Prostate gland (tissue), 2 donors: Measurements from ENCODE around the gene CAMK2B. TPM values are rescaled to one million over a fixed set of nuclear protein-coding genes. Genes with fewer than 3 reads are reported as not detected.

Source experiments
- DNase-seq: peaks from one replicate; pipeline ENCODE4 v3.0.0-alpha.2; 2019; ENCODE audit warnings: low spot score
- H3K27ac ChIP-seq, 2 donors: fragments of 200-600 bp; sonication (generic); 2 replicates each; pipeline ENCODE4 v1.5.1; 2017 to 2019
- H3K27me3 ChIP-seq: fragments of 200-600 bp; sonication (generic); replicated peaks from 2 replicates; pipeline ENCODE4 v1.5.1; 2019; ENCODE audit not compliant: insufficient read depth
- H3K36me3 ChIP-seq, 2 donors: fragments of 200-600 bp; sonication (generic); 1 replicate in 1 of 2; 2 replicates in 1 of 2; pipeline versions ENCODE4 v1.5.1 to v1.8.1; 2017 to 2019
- H3K4me1 ChIP-seq: fragments of 200-600 bp; sonication (generic); replicated peaks from 2 replicates; pipeline ENCODE4 v1.5.1; 2019
- H3K4me3 ChIP-seq, 2 donors: fragments of 200-600 bp; sonication (generic); 2 replicates each; pipeline ENCODE4 v1.5.1; 2017 to 2019
- H3K9me3 ChIP-seq: fragments of 200-600 bp; sonication (generic); 2 replicates; pipeline ENCODE4 v1.5.1; 2017
- POLR2A ChIP-seq: fragments of 450-650 bp; IDR thresholded peaks from one replicate; pipeline ENCODE4 v1.6.1; 2016; ENCODE audit warnings: antibody characterized with exemption, mild to moderate bottlenecking
- POLR2AphosphoS5 ChIP-seq: sonication (generic); formaldehyde crosslinking; IDR thresholded peaks from one replicate; pipeline ENCODE4 v1.6.1; 2017; ENCODE audit warnings: antibody characterized with exemption
- WGBS: methylation state at CpG from one replicate; pipeline ENCODE4 v1.1.5; 2018; 5-methylcytosine and 5-hydroxymethylcytosine counted together
- intact Hi-C: fragments of 100-400 bp; cut with DNase I; formaldehyde crosslinking; loops from one replicate; pipeline ENCODE4 v1.14.2; 2022
- total RNA-seq, 2 donors: library from RNA; depleted of rRNA; stranded (reverse); fragments of >200 nt; gene quantifications; one replicate each; pipeline ENCODE4 v1.1.0, GENCODE V29; 2016
- TF ChIP-seq, protein P1 (sequence below), 4 experiments: fragments of 200-600 bp in 2 of 4; fragments of 450-650 bp in 2 of 4; sonication (generic) in 2 of 4; IDR thresholded peaks; 1 replicate in 3 of 4; 2 replicates in 1 of 4; pipeline ENCODE4 v1.5.1; 2016 to 2019; ENCODE audit warnings: antibody characterized with exemption in 4 of 4, mild to moderate bottlenecking in 2 of 4, moderate library complexity in 2 of 4

The CAMK2B gene
- total RNA-seq, 2 donors from 2014 or later, result 5.7 to 16.9 TPM

DNA sequence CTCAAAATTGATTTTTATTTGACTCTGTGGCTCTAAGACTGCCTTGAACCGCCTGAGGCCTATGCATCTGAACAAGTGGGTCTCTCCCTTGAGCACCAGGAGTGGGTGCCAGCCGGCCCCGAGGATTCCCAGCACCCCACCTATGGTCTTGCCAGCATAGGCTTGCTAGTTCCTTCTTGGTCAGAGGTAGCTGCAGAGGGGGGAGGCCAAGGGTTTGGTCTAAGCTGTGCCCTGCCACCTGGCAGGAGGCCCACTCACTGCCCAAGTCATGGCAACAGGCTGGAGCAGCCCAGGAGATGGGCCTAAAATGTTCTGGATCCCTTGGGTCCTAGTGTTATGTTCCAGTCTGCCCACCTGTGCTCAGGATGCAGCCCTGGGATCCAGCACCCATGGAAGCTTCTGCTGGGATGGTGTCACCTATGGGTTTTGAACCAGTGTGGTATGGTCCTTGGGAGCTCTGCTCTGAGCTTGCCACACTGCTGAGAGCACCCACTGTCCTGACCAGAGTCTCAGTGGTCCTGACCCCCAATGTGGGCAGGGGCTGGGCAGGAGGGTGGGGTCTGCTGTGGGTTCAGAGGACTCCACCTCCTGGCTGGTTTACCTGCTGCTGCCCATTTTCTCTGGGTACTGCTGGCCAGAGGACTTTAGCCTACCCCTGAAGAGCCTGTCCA, 112.1 kb downstream of the CAMK2B start:
- Histone ChIP-seq H3K27me3 (no peaks in the 10 kb centered on the region), H3K4me1 (no peaks in the 10 kb centered on the region), H3K36me3 (peaks cover 0 to 6% of the 10 kb centered on the region in 2 donors), H3K4me3 (no peak overlapping the region), H3K27ac (no peak overlapping the region), H3K9me3 (no peaks in the 10 kb centered on the region)
- intact Hi-C loops, result no loop called here
- no peak for DNase-seq
- 34% methylated on average over 3 of the region's 3 CpGs for WGBS
- TF ChIP-seq POLR2AphosphoS5 (no peak), POLR2A (no peak)
- TF ChIP-seq, protein P1, sequence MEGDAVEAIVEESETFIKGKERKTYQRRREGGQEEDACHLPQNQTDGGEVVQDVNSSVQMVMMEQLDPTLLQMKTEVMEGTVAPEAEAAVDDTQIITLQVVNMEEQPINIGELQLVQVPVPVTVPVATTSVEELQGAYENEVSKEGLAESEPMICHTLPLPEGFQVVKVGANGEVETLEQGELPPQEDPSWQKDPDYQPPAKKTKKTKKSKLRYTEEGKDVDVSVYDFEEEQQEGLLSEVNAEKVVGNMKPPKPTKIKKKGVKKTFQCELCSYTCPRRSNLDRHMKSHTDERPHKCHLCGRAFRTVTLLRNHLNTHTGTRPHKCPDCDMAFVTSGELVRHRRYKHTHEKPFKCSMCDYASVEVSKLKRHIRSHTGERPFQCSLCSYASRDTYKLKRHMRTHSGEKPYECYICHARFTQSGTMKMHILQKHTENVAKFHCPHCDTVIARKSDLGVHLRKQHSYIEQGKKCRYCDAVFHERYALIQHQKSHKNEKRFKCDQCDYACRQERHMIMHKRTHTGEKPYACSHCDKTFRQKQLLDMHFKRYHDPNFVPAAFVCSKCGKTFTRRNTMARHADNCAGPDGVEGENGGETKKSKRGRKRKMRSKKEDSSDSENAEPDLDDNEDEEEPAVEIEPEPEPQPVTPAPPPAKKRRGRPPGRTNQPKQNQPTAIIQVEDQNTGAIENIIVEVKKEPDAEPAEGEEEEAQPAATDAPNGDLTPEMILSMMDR (IDR thresholded peaks at IDR 0.05), result no peak

DNA sequence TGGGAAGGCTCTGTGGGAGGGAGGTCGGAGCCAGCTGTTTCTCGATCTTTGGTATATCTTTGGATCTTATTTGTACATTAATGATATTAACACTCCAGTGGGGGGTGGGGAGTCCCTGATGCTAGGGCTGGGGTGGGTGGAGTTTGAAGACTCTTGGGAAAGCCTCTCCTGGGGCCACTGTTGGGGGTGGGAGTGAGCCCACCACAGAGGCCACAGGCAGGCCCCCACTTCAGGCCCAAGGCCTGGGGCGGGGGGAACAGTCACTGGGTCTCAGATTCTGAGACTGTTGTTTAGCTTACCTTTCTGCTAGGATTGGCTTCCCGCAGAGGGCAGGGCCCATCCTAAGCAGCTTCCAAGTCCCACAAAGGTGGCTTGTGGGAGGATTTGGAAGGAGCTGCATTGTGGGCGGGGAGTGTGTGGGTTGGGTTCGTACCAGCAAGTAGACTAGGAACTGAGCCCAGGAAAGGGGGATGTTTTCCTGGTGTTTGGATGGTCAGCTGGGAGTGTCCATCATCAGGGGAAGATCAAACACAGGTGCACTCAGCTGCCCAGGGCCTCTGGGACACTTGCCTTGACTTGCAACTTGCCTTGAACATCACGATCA, 112.7 kb downstream of the CAMK2B start:
- Histone ChIP-seq H3K9me3 (no peaks in the 10 kb centered on the region), H3K4me3 (no peak overlapping the region), H3K27ac (no peak overlapping the region), H3K27me3 (no peaks in the 10 kb centered on the region), H3K36me3 (peaks cover 0 to 8% of the 10 kb centered on the region in 2 donors), H3K4me1 (no peaks in the 10 kb centered on the region)
- TF ChIP-seq, protein P1 (IDR thresholded peaks at IDR 0.05), result no peak
- TF ChIP-seq POLR2AphosphoS5, result peak; percentile 27
- intact Hi-C loops, result no loop called here
- DNase-seq, result no peak
- WGBS, result 67% methylated on average over 7 of the region's 7 CpGs

DNA sequence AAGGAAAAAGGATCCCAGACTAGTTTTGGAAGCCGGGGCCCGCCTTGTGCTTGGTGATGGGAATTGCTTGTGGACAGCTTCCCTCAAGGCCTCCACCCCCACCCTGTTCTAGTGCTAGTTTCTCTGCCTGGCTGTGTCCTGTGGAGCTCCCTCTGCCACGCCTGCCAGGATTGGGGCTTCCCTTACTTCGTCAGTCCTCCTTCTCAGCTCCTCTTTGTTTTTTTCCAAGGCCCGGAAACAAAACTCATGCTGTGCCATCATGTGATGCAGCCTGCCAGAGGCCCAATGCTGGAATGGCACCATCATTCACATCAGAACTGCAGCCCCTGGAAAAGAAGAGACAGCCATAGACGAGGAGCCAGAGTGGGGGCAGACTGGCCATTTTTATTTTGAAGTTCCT, 113.4 kb downstream of the CAMK2B start:
- WGBS, result 92% methylated on average over 6 of the region's 6 CpGs
- Histone ChIP-seq H3K4me3 (no peak overlapping the region), H3K27me3 (no peaks in the 10 kb centered on the region), H3K27ac (no peak overlapping the region), H3K36me3 (peaks cover 4 to 8% of the 10 kb centered on the region in 2 donors), H3K4me1 (no peaks in the 10 kb centered on the region), H3K9me3 (no peaks in the 10 kb centered on the region)
- DNase-seq, result no peak
- intact Hi-C loops, result no loop called here
- TF ChIP-seq POLR2AphosphoS5 (no peak), POLR2A (no peak)
- TF ChIP-seq, protein P1 (IDR thresholded peaks at IDR 0.05), result no peak

DNA sequence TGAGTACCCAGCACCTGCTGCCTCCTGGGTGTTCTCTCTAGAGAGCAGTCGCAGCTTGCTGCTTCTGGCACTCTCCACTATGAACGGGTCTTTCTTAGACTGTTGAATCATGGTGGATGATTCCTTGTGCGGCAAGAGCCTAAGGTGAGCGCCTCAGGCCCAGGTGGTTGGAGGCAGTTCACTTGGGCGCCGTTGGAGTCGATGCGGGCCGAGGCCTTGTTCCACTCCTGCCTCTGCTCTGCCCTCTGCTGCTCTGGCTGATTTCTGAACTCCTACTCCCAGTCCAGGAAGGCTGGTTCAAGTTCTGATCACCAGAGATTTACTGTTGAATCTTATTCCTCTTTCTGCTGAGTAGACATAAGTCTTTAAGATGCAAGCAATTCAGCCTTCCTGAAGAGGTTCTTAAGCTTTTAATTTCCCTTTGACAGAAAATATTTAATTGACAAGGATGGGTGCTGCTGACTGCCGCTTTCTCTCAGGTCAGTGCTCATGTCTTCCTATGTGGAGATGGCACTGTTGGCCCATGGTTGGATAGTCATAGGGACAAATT, 114.2 kb downstream of the CAMK2B start:
- Histone ChIP-seq H3K4me3 (no peak overlapping the region), H3K27ac (no peak overlapping the region), H3K9me3 (no peaks in the 10 kb centered on the region), H3K36me3 (peaks cover 4 to 8% of the 10 kb centered on the region in 2 donors), H3K27me3 (no peaks in the 10 kb centered on the region), H3K4me1 (no peaks in the 10 kb centered on the region)
- intact Hi-C loops, result no loop called here
- no peak for DNase-seq
- 82% methylated on average over 10 of the region's 10 CpGs for WGBS
- TF ChIP-seq, protein P1 (IDR thresholded peaks at IDR 0.05), result no peak
- no peak for TF ChIP-seq POLR2AphosphoS5
- TF ChIP-seq POLR2A, result no peak

DNA sequence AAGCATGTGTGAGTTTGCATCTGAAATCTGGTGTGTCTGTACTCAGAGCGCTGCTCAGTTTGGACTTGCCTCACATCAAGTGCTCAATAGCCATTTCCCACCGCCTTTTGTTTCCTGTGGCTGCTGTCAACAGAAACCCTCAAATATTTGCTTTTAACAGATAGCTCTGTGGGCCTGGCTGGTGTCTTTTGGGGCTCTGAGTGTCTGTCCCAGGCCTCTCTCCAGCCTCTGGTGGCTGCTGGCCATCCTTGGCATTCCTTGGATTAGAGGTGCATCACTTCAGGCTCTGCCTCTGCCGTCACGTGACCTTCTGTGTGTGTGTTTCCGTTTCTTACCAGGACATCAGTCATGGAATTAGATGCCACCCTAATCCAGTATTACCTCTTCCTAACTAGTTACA, 115.3 kb downstream of the CAMK2B start:
- Histone ChIP-seq H3K4me3 (no peak overlapping the region), H3K27ac (no peak overlapping the region), H3K36me3 (peaks cover 4 to 8% of the 10 kb centered on the region in 2 donors), H3K9me3 (no peaks in the 10 kb centered on the region), H3K27me3 (no peaks in the 10 kb centered on the region), H3K4me1 (no peaks in the 10 kb centered on the region)
- no peak for DNase-seq
- 61% methylated on average over 5 of the region's 5 CpGs for WGBS
- intact Hi-C loops, result no loop called here
- TF ChIP-seq POLR2A (no peak), POLR2AphosphoS5 (no peak)
- TF ChIP-seq, protein P1 (IDR thresholded peaks at IDR 0.05), result no peak
